Measurements from ENCODE around the gene TFDP1.

- TF ChIP-seq CTCF (IDR thresholded peaks at IDR 0.05) (no peak), POLR2A (IDR thresholded peaks at IDR 0.05) (no peak)
Observed at GRCh38 chr13:113576597-113576996, 8.0 kb upstream of the TFDP1 start.
